Measurements from ENCODE around the gene INVS. TPM values are rescaled to one million over a fixed set of nuclear protein-coding genes. Genes with fewer than 3 reads are reported as not detected.

INVS gene
- total and polyA plus RNA-seq, 2 experiments from 2014 or later = 4.1 to 8.7 TPM

DNA sequence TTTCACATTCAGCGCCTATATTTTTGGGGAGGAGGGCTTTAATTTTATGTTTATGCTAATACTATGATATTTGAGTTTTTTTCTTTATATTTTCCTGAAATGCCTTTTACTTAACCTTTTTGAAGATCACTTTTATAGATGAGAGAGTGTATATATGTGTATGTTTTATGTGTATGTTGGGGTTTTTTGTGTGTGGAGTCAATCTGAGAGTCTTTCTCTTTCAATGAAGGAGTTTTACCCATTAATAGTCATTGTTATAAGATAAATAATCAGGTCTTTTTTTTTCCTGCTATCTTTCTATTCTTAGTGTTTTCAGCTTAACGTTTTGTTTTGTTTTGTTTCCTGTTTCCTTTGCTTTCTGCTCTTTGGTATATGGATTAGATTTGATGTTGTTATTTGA, 141.5 kb downstream of the INVS start:
- DNase-seq (ENCODE audit: low spot score) (no peak), ATAC-seq (no peak)
- H3K4me1 Mint-ChIP-seq = no peaks in the 10 kb centered on the region
- no peak overlapping the region for H3K4me2 ChIP-seq
- no peaks in the 10 kb centered on the region for H3F3A ChIP-seq (replicated peaks; ENCODE audit: low read depth)
- no peak overlapping the region for H2AFZ ChIP-seq
- H3K36me3 ChIP-seq (ENCODE audit: insufficient read depth) = no peaks in the 10 kb centered on the region
- H3K27me3 ChIP-seq (ENCODE audit: insufficient read depth) = no peaks in the 10 kb centered on the region
- H3K36me3 Mint-ChIP-seq (ENCODE audit: low read depth) = peaks cover 21% of the 10 kb centered on the region
- H3K27ac ChIP-seq (ENCODE audit: low read depth) = no peak overlapping the region
- H3K79me2 ChIP-seq (replicated peaks; ENCODE audit: insufficient read depth) = no peaks in the 10 kb centered on the region
- peaks cover 18% of the 10 kb centered on the region for H3K9me3 Mint-ChIP-seq
- no peaks in the 10 kb centered on the region for H3K9me2 ChIP-seq (ENCODE audit: insufficient read depth)
- peaks cover 9% of the 10 kb centered on the region for H3K27me3 Mint-ChIP-seq (ENCODE audit: insufficient read depth, low read depth, poor library complexity)
- no peak overlapping the region for H3K4me3 Mint-ChIP-seq
- no peaks in the 10 kb centered on the region; the same call in 1 of the 2 replicates for H4K20me1 ChIP-seq (replicated peaks; ENCODE audit: insufficient read depth)
- TF ChIP-seq ZNF114 (CRISPR knock-in tag; IDR thresholded peaks at IDR 0.05) (no peak), POLR2AphosphoS5 (IDR thresholded peaks at IDR 0.05; ENCODE audit: low read depth) (no peak), CREB1 (CRISPR knock-in tag; IDR thresholded peaks at IDR 0.05; ENCODE audit: low read depth) (no peak), JUNB (IDR thresholded peaks at IDR 0.05; ENCODE audit: unreplicated experiment) (no peak), STAT1 (IDR thresholded peaks at IDR 0.05; ENCODE audit: unreplicated experiment) (no peak), NANOG (IDR thresholded peaks at IDR 0.05; ENCODE audit: borderline replicate concordance) (no peak), EZH2 (IDR thresholded peaks at IDR 0.05; ENCODE audit: low read depth, unreplicated experiment) (no peak)
- TF ChIP-seq, protein P1, sequence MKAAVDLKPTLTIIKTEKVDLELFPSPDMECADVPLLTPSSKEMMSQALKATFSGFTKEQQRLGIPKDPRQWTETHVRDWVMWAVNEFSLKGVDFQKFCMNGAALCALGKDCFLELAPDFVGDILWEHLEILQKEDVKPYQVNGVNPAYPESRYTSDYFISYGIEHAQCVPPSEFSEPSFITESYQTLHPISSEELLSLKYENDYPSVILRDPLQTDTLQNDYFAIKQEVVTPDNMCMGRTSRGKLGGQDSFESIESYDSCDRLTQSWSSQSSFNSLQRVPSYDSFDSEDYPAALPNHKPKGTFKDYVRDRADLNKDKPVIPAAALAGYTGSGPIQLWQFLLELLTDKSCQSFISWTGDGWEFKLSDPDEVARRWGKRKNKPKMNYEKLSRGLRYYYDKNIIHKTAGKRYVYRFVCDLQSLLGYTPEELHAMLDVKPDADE (IDR thresholded peaks at IDR 0.05) = no peak
- TF ChIP-seq, protein P2, sequence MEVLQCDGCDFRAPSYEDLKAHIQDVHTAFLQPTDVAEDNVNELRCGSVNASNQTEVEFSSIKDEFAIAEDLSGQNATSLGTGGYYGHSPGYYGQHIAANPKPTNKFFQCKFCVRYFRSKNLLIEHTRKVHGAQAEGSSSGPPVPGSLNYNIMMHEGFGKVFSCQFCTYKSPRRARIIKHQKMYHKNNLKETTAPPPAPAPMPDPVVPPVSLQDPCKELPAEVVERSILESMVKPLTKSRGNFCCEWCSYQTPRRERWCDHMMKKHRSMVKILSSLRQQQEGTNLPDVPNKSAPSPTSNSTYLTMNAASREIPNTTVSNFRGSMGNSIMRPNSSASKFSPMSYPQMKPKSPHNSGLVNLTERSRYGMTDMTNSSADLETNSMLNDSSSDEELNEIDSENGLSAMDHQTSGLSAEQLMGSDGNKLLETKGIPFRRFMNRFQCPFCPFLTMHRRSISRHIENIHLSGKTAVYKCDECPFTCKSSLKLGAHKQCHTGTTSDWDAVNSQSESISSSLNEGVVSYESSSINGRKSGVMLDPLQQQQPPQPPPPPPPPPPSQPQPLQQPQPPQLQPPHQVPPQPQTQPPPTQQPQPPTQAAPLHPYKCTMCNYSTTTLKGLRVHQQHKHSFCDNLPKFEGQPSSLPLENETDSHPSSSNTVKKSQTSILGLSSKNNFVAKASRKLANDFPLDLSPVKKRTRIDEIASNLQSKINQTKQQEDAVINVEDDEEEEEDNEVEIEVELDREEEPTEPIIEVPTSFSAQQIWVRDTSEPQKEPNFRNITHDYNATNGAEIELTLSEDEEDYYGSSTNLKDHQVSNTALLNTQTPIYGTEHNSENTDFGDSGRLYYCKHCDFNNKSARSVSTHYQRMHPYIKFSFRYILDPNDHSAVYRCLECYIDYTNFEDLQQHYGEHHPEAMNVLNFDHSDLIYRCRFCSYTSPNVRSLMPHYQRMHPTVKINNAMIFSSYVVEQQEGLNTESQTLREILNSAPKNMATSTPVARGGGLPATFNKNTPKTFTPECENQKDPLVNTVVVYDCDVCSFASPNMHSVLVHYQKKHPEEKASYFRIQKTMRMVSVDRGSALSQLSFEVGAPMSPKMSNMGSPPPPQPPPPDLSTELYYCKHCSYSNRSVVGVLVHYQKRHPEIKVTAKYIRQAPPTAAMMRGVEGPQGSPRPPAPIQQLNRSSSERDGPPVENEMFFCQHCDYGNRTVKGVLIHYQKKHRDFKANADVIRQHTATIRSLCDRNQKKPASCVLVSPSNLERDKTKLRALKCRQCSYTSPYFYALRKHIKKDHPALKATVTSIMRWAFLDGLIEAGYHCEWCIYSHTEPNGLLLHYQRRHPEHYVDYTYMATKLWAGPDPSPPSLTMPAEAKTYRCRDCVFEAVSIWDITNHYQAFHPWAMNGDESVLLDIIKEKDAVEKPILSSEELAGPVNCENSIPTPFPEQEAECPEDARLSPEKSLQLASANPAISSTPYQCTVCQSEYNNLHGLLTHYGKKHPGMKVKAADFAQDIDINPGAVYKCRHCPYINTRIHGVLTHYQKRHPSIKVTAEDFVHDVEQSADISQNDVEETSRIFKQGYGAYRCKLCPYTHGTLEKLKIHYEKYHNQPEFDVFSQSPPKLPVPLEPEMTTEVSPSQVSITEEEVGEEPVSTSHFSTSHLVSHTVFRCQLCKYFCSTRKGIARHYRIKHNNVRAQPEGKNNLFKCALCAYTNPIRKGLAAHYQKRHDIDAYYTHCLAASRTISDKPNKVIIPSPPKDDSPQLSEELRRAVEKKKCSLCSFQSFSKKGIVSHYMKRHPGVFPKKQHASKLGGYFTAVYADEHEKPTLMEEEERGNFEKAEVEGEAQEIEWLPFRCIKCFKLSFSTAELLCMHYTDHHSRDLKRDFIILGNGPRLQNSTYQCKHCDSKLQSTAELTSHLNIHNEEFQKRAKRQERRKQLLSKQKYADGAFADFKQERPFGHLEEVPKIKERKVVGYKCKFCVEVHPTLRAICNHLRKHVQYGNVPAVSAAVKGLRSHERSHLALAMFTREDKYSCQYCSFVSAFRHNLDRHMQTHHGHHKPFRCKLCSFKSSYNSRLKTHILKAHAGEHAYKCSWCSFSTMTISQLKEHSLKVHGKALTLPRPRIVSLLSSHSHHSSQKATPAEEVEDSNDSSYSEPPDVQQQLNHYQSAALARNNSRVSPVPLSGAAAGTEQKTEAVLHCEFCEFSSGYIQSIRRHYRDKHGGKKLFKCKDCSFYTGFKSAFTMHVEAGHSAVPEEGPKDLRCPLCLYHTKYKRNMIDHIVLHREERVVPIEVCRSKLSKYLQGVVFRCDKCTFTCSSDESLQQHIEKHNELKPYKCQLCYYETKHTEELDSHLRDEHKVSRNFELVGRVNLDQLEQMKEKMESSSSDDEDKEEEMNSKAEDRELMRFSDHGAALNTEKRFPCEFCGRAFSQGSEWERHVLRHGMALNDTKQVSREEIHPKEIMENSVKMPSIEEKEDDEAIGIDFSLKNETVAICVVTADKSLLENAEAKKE (CRISPR knock-in tag; IDR thresholded peaks at IDR 0.05) = no peak
- TF ChIP-seq, protein P3, sequence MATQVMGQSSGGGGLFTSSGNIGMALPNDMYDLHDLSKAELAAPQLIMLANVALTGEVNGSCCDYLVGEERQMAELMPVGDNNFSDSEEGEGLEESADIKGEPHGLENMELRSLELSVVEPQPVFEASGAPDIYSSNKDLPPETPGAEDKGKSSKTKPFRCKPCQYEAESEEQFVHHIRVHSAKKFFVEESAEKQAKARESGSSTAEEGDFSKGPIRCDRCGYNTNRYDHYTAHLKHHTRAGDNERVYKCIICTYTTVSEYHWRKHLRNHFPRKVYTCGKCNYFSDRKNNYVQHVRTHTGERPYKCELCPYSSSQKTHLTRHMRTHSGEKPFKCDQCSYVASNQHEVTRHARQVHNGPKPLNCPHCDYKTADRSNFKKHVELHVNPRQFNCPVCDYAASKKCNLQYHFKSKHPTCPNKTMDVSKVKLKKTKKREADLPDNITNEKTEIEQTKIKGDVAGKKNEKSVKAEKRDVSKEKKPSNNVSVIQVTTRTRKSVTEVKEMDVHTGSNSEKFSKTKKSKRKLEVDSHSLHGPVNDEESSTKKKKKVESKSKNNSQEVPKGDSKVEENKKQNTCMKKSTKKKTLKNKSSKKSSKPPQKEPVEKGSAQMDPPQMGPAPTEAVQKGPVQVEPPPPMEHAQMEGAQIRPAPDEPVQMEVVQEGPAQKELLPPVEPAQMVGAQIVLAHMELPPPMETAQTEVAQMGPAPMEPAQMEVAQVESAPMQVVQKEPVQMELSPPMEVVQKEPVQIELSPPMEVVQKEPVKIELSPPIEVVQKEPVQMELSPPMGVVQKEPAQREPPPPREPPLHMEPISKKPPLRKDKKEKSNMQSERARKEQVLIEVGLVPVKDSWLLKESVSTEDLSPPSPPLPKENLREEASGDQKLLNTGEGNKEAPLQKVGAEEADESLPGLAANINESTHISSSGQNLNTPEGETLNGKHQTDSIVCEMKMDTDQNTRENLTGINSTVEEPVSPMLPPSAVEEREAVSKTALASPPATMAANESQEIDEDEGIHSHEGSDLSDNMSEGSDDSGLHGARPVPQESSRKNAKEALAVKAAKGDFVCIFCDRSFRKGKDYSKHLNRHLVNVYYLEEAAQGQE (IDR thresholded peaks at IDR 0.05; ENCODE audit: unreplicated experiment) = no peak
- H3K27ac Mint-ChIP-seq = no peak overlapping the region
- H3K4me1 ChIP-seq (ENCODE audit: insufficient read depth) = no peaks in the 10 kb centered on the region
- H3K4me3 ChIP-seq = no peak overlapping the region

Data from GM23338 (cell line).